Progenitor cell of endocrine pancreas (in vitro differentiated cells): ENCODE data around the gene RALGDS. TPM values are rescaled to one million over a fixed set of nuclear protein-coding genes. Genes with fewer than 3 reads are reported as not detected.
A peak's percentile ranks its signal among the peaks of the same experiment; 100 is the strongest.

Source experiments
- DNase-seq: peaks from one replicate; pipeline ENCODE4 v3.0.0; 2021; ENCODE audit warnings: low spot score; ENCODE audit not compliant: unreplicated experiment
- H3K27ac Mint-ChIP-seq: 2 replicates; pipeline ENCODE4 v1.8.0; 2021; ENCODE audit warnings: mild to moderate bottlenecking, moderate library complexity, mixed read lengths
- H3K27me3 Mint-ChIP-seq: 2 replicates; pipeline ENCODE4 v1.8.0; 2021; ENCODE audit warnings: mixed read lengths
- H3K36me3 Mint-ChIP-seq: 2 replicates; pipeline ENCODE4 v1.8.0; 2022; ENCODE audit warnings: mixed read lengths; ENCODE audit not compliant: insufficient read depth
- H3K4me1 Mint-ChIP-seq: 2 replicates; pipeline ENCODE4 v1.8.0; 2021; ENCODE audit warnings: low read depth, mixed read lengths
- H3K4me3 Mint-ChIP-seq: 2 replicates; pipeline ENCODE4 v1.8.0; 2021; ENCODE audit warnings: low read depth, mild to moderate bottlenecking, moderate library complexity, mixed read lengths
- H3K9me3 Mint-ChIP-seq: 2 replicates; pipeline ENCODE4 v1.8.0; 2021; ENCODE audit warnings: low read depth, mixed read lengths
- CTCF ChIP-seq: fragments of 200-600 bp; sonication (generic); IDR thresholded peaks from one replicate; pipeline ENCODE4 v1.5.0; 2021; ENCODE audit warnings: antibody characterized with exemption, mild to moderate bottlenecking; ENCODE audit not compliant: unreplicated experiment
- total RNA-seq: library from RNA; stranded (reverse); gene quantifications from 2 replicates; pipeline ENCODE4 v1.2.1, GENCODE V29; 2021

Gene RALGDS
- total RNA-seq, 1 donor from 2014 or later, result 84.6 TPM

- Mint-ChIP-seq H3K36me3 (peaks cover 1% of the 10 kb centered on the region), H3K9me3 (no peaks in the 10 kb centered on the region), H3K4me3 (no peak overlapping the region), H3K4me1 (peaks cover 12% of the 10 kb centered on the region), H3K27me3 (no peaks in the 10 kb centered on the region), H3K27ac (peak overlapping the region; percentile 11)
- DNase-seq, result no peak
- TF ChIP-seq CTCF, result no peak
Observed at GRCh38 chr9:133125941-133126696, 5.1 kb upstream of the RALGDS start.

GRCh38 chr9:133124907-133125275, 3.9 kb upstream of the RALGDS start:
- H3K27ac Mint-ChIP-seq, result no peak overlapping the region
- H3K27me3 Mint-ChIP-seq, result no peaks in the 10 kb centered on the region
- H3K4me3 Mint-ChIP-seq, result no peak overlapping the region
- H3K4me1 Mint-ChIP-seq, result peaks cover 16% of the 10 kb centered on the region
- peaks cover 1% of the 10 kb centered on the region for H3K36me3 Mint-ChIP-seq
- no peak for TF ChIP-seq CTCF
- DNase-seq, result no peak
- H3K9me3 Mint-ChIP-seq, result no peaks in the 10 kb centered on the region

GRCh38 chr9:133124123-133124906, 3.3 kb upstream of the RALGDS start:
- no peak for TF ChIP-seq CTCF
- H3K4me3 Mint-ChIP-seq, result no peak overlapping the region
- H3K9me3 Mint-ChIP-seq, result no peaks in the 10 kb centered on the region
- H3K27me3 Mint-ChIP-seq, result no peaks in the 10 kb centered on the region
- H3K36me3 Mint-ChIP-seq, result peaks cover 1% of the 10 kb centered on the region
- no peak overlapping the region for H3K27ac Mint-ChIP-seq
- no peak for DNase-seq
- peaks cover 16% of the 10 kb centered on the region for H3K4me1 Mint-ChIP-seq

DNA sequence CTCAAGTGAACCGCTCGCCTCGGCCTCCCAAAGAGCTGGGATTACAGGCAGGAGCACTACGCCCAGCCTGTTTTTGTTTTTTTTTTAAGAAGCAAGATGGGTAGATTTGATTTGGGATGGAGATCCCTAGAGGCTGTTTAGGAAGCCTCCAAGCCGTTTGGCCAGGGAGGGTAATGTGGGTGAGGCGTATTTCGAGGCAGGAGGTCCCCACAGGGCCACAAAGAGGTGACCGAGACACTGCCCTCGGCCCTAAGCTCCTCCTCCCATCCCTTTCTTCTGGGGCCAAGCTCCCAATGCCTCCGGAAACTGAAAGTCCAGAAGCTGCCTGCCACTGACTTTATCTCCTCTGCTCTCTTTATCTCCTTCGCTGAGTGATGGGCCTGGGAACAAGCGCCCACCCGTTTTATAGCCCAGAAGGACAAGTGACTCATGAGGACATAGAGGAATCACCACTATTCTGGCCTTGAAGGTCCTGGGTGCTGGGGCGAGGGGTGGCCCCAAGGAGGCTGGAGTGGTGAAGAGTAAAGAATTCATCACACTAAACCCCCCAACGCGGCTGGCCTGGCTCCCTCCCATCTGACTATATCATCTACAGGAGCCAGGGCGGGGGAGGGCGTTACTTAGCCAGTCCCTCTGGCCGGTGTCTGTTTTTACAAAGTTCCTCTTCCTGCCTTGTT, 2.0 kb upstream of the RALGDS start:
- no peaks in the 10 kb centered on the region for H3K27me3 Mint-ChIP-seq
- TF ChIP-seq CTCF, result no peak
- no peaks in the 10 kb centered on the region for H3K9me3 Mint-ChIP-seq
- no peak overlapping the region for H3K4me3 Mint-ChIP-seq
- peak overlapping the region; percentile 77 for H3K27ac Mint-ChIP-seq
- no peak for DNase-seq
- H3K4me1 Mint-ChIP-seq, result peaks cover 18% of the 10 kb centered on the region
- H3K36me3 Mint-ChIP-seq, result peaks cover 1% of the 10 kb centered on the region

GRCh38 chr9:133122605-133122934, 1.5 kb upstream of the RALGDS start:
- no peak for DNase-seq
- no peaks in the 10 kb centered on the region for H3K9me3 Mint-ChIP-seq
- H3K4me1 Mint-ChIP-seq, result peaks cover 18% of the 10 kb centered on the region
- no peaks in the 10 kb centered on the region for H3K27me3 Mint-ChIP-seq
- peak overlapping the region; percentile 73 for H3K27ac Mint-ChIP-seq
- peaks cover under 1% of the 10 kb centered on the region for H3K36me3 Mint-ChIP-seq
- H3K4me3 Mint-ChIP-seq, result no peak overlapping the region
- no peak for TF ChIP-seq CTCF
